CD14-positive monocyte (primary cell): Measurements from ENCODE around the gene STUB1. TPM values are rescaled to one million over a fixed set of nuclear protein-coding genes. Genes with fewer than 3 reads are reported as not detected.

Source experiments
- DNase-seq, 3 donors: peaks; one replicate each; pipeline ENCODE4 v3.0.0-alpha.2; 2011 to 2022
- H2AFZ ChIP-seq: 2 replicates; pipeline ENCODE4 v1.6.0; 2012; ENCODE audit warnings: mild to moderate bottlenecking, low read depth, low read length, inconsistent platforms; ENCODE audit not compliant: insufficient read depth, poor library complexity, severe bottlenecking
- H3K27ac ChIP-seq, 2 donors: 1 replicate in 1 of 2; 2 replicates in 1 of 2; pipeline ENCODE4 v1.5.1; 2012 to 2013; ENCODE audit warnings: low read length in 2 of 2, control low read depth in 1 of 2, inconsistent platforms in 1 of 2, low read depth in 1 of 2, mild to moderate bottlenecking in 1 of 2
- H3K27me3 ChIP-seq, 2 donors: one replicate each; pipeline versions ENCODE4 v1.6.0 to v1.6.1; 2011 to 2013; ENCODE audit warnings: low read length in 2 of 2; ENCODE audit not compliant: control insufficient read depth in 2 of 2, insufficient read depth in 2 of 2
- H3K36me3 ChIP-seq, 2 donors: replicated peaks in 1 of 2; 1 replicate in 1 of 2; 2 replicates in 1 of 2; pipeline versions ENCODE4 v1.5.1 to v1.6.1; 2012 to 2013; ENCODE audit warnings: low read length in 2 of 2, control low read depth in 1 of 2, inconsistent platforms in 1 of 2, mild to moderate bottlenecking in 1 of 2; ENCODE audit not compliant: insufficient read depth in 2 of 2, control insufficient read depth in 1 of 2
- H3K4me1 ChIP-seq, 2 donors: 1 replicate in 1 of 2; 2 replicates in 1 of 2; pipeline versions ENCODE4 v1.5.1 to v1.6.1; 2012 to 2013; ENCODE audit warnings: low read length in 2 of 2, control low read depth in 1 of 2, inconsistent platforms in 1 of 2, mild to moderate bottlenecking in 1 of 2, moderate library complexity in 1 of 2; ENCODE audit not compliant: insufficient read depth in 2 of 2, control insufficient read depth in 1 of 2
- H3K4me2 ChIP-seq: replicated peaks from 2 replicates; pipeline ENCODE3; 2012; ENCODE audit warnings: low read length, moderate library complexity, mild to moderate bottlenecking; ENCODE audit not compliant: poor library complexity, severe bottlenecking; ENCODE audit errors: extremely low read depth
- H3K4me3 ChIP-seq, 3 experiments: fragments of 200-600 bp in 1 of 3; sonication (generic) in 1 of 3; replicated peaks in 1 of 3; 1 replicate in 2 of 3; 2 replicates in 1 of 3; pipeline ENCODE4 v1.5.1; 2011 to 2013; ENCODE audit warnings: low read length in 3 of 3, mild to moderate bottlenecking in 3 of 3, control low read depth in 2 of 3, low read depth in 2 of 3, inconsistent platforms in 1 of 3, moderate library complexity in 1 of 3
- H3K79me2 ChIP-seq: 2 replicates; pipeline ENCODE4 v1.6.0; 2012; ENCODE audit warnings: mild to moderate bottlenecking, control low read depth, inconsistent platforms, low read length, moderate library complexity; ENCODE audit not compliant: insufficient read depth
- H3K9ac ChIP-seq: 2 replicates; pipeline ENCODE4 v1.6.0; 2017; ENCODE audit warnings: low read length, mild to moderate bottlenecking; ENCODE audit not compliant: insufficient read depth, poor library complexity, severe bottlenecking
- H3K9me3 ChIP-seq, 2 donors: replicated peaks in 1 of 2; 1 replicate in 1 of 2; 2 replicates in 1 of 2; pipeline versions ENCODE4 v1.5.1 to v1.6.1; 2012 to 2013; ENCODE audit warnings: low read length in 2 of 2, control low read depth in 1 of 2; ENCODE audit not compliant: control insufficient read depth in 1 of 2, insufficient read depth in 1 of 2
- H4K20me1 ChIP-seq: 2 replicates; pipeline ENCODE4 v1.6.0; 2012; ENCODE audit warnings: mild to moderate bottlenecking, low read length, control low read depth, moderate library complexity; ENCODE audit not compliant: insufficient read depth
- H3K27ac Mint-ChIP-seq, 7 donors: one replicate each; pipeline ENCODE4 v1.8.0; 2020; ENCODE audit warnings: mild to moderate bottlenecking in 7 of 7, mixed read lengths in 7 of 7, moderate library complexity in 6 of 7, inconsistent platforms in 2 of 7
- H3K27me3 Mint-ChIP-seq, 3 donors: one replicate each; pipeline ENCODE4 v1.8.0; 2021 to 2022; ENCODE audit warnings: low read depth in 3 of 3, mild to moderate bottlenecking in 3 of 3, mixed read lengths in 3 of 3, moderate library complexity in 3 of 3, inconsistent platforms in 1 of 3
- H3K36me3 Mint-ChIP-seq, 2 donors: one replicate each; pipeline ENCODE4 v1.8.0; 2020; ENCODE audit warnings: mixed read lengths in 2 of 2, inconsistent platforms in 1 of 2, mild to moderate bottlenecking in 1 of 2
- H3K4me1 Mint-ChIP-seq: one replicate; pipeline ENCODE4 v1.8.0; 2020; ENCODE audit warnings: mild to moderate bottlenecking, mixed read lengths
- H3K4me3 Mint-ChIP-seq, 2 donors: one replicate each; pipeline ENCODE4 v1.8.0; 2020; ENCODE audit warnings: mild to moderate bottlenecking in 2 of 2, mixed read lengths in 2 of 2, moderate library complexity in 1 of 2
- H3K9me3 Mint-ChIP-seq, 7 donors: one replicate each; pipeline ENCODE4 v1.8.0; 2020 to 2022; ENCODE audit warnings: mixed read lengths in 7 of 7, mild to moderate bottlenecking in 6 of 7, moderate library complexity in 6 of 7, inconsistent platforms in 2 of 7
- CTCF ChIP-seq: fragments of 200-600 bp; IDR thresholded peaks from one replicate; pipeline ENCODE4 v1.8.0; 2022; ENCODE audit warnings: antibody characterized with exemption, mild to moderate bottlenecking
- WGBS: methylation state at CpG from one replicate; pipeline ENCODE4 v1.1.5; 2013; ENCODE audit warnings: missing lambda C conversion rate; ENCODE audit not compliant: insufficient coverage; 5-methylcytosine and 5-hydroxymethylcytosine counted together
- intact Hi-C, 2 donors: fragments of 100-400 bp; cut with micrococcal nuclease; formaldehyde crosslinking; loops; one replicate each; pipeline versions ENCODE4 v1.15.0 to v1.15.1; 2023
- polyA plus RNA-seq, 3 donors: library from polyadenylated mRNA; depleted of rRNA in 1 of 3; unstranded in 2 of 3; stranded (reverse) in 1 of 3; fragments of 300-500 nt in 2 of 3; fragments of >200 nt in 1 of 3; fragmentation: Illumina TruSeq in 2 of 3; gene quantifications; 1 replicate in 2 of 3; 2 replicates in 1 of 3; pipeline ENCODE4 v1.2.3, GENCODE V29; 2012 to 2021

STUB1 gene
- polyA plus RNA-seq, 3 donors = 83.3 to 108 (median 106) TPM

GRCh38 chr16:661184-661821 is 18.9 kb upstream of the STUB1 start:
- 58% methylated on average over 28 of the region's 35 CpGs for WGBS
- Mint-ChIP-seq H3K27ac (peak overlapping the region in 1 of 7 donors; percentile 8), H3K4me3 (no peak overlapping the region), H3K27me3 (peaks cover 0 to 2% (median 2%) of the 10 kb centered on the region in 3 donors), H3K36me3 (peaks cover 0 to 6% of the 10 kb centered on the region in 2 donors), H3K9me3 (no peaks in the 10 kb centered on the region), H3K4me1 (peaks cover 10% of the 10 kb centered on the region)
- H3K4me3 ChIP-seq = no peak overlapping the region
- no peaks in the 10 kb centered on the region for H3K79me2 ChIP-seq
- H3K27ac ChIP-seq = no peak overlapping the region
- peak overlapping the region; percentile 61 for H2AFZ ChIP-seq
- H4K20me1 ChIP-seq = no peaks in the 10 kb centered on the region
- H3K36me3 ChIP-seq = no peaks in the 10 kb centered on the region
- intact Hi-C loops = loop anchor here (2.0 to 5.0 kb wide), 2 partner anchors 25 to 84 kb away; partner anchors contain the start of gene METTL26 (in 2 of the 2)
- no peak overlapping the region for H3K9ac ChIP-seq
- no peaks in the 10 kb centered on the region for H3K27me3 ChIP-seq
- H3K4me1 ChIP-seq = peaks cover 11 to 16% of the 10 kb centered on the region in 2 donors
- H3K9me3 ChIP-seq = no peaks in the 10 kb centered on the region
- H3K4me2 ChIP-seq = peak overlapping the region; percentile 29
- DNase-seq = no peak
- peak; percentile 18 for TF ChIP-seq CTCF

GRCh38 chr16:662095-662494 is 18.1 kb upstream of the STUB1 start:
- H3K9ac ChIP-seq = no peak overlapping the region
- no peaks in the 10 kb centered on the region for H3K36me3 ChIP-seq
- Mint-ChIP-seq H3K27me3 (peaks cover 0 to 2% (median 2%) of the 10 kb centered on the region in 3 donors), H3K9me3 (no peaks in the 10 kb centered on the region), H3K4me1 (peaks cover 10% of the 10 kb centered on the region), H3K4me3 (no peak overlapping the region), H3K27ac (no peak overlapping the region), H3K36me3 (peaks cover 0 to 6% of the 10 kb centered on the region in 2 donors)
- DNase-seq = no peak
- no peak overlapping the region for H2AFZ ChIP-seq
- H3K79me2 ChIP-seq = no peaks in the 10 kb centered on the region
- TF ChIP-seq CTCF = no peak
- no peaks in the 10 kb centered on the region for H4K20me1 ChIP-seq
- no peaks in the 10 kb centered on the region for H3K9me3 ChIP-seq
- H3K4me2 ChIP-seq = no peak overlapping the region
- no peak overlapping the region for H3K27ac ChIP-seq
- peaks cover 11 to 16% of the 10 kb centered on the region in 2 donors for H3K4me1 ChIP-seq
- intact Hi-C loops = loop anchor here in 1 of 2 donors (2.0 to 5.0 kb wide), 2 partner anchors 17 to 85 kb away; no protein-coding TSS in a partner anchor
- no peaks in the 10 kb centered on the region for H3K27me3 ChIP-seq
- 96% methylated on average over 17 of the region's 19 CpGs for WGBS
- H3K4me3 ChIP-seq = no peak overlapping the region
